Measurements from ENCODE around the gene SEMA4F.

SEMA4F gene

DNA sequence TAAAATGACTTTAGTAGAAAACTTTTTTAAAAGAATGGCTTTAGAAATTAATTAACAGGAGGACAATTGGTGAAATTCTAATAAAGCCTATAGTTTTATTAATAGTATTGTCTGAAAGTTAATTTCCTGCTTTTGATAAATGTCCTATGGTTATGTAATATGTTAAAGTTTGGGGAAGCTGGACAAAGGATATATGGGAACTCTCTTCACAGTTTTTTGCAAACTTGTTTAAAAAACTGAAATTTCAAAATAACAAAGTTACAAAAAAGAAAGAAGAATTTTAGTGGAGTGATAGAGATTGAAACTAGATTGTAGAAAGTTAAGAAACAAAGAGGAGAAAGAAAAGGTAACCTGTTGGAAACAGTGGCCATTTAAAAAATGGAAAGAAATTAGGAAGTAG is 67.3 kb downstream of the SEMA4F start:
- no peaks in the 10 kb centered on the region for H3K79me2 ChIP-seq (ENCODE audit: insufficient read depth, low read length)
- H4K20me1 ChIP-seq (ENCODE audit: low read depth, low read length): no peaks in the 10 kb centered on the region
- H3F3A ChIP-seq (ENCODE audit: insufficient read depth): no peaks in the 10 kb centered on the region
- H3K27ac ChIP-seq (ENCODE audit: low read depth, low read length): no peak overlapping the region
- no peaks in the 10 kb centered on the region for H3K27me3 ChIP-seq (ENCODE audit: low read length)
- H3K9me3 ChIP-seq (ENCODE audit: insufficient read depth, low read length): no peaks in the 10 kb centered on the region
- no peaks in the 10 kb centered on the region for H3K36me3 ChIP-seq (ENCODE audit: low read length)
- no peak overlapping the region for H2AFZ ChIP-seq (ENCODE audit: low read depth, low read length, severe bottlenecking)
- no peak overlapping the region for H3K4me2 ChIP-seq (ENCODE audit: low read depth, low read length, poor library complexity, severe bottlenecking)
- H3K4me3 ChIP-seq (ENCODE audit: insufficient read depth, low read length, poor library complexity, severe bottlenecking): no peak overlapping the region
- H3K9me2 ChIP-seq (replicated peaks; ENCODE audit: insufficient read depth, low read length): no peaks in the 10 kb centered on the region
- no peak for TF ChIP-seq EZH2phosphoT487 (conservative IDR thresholded peaks at IDR 0.05; ENCODE audit: low read length)
- TF ChIP-seq, protein P1, sequence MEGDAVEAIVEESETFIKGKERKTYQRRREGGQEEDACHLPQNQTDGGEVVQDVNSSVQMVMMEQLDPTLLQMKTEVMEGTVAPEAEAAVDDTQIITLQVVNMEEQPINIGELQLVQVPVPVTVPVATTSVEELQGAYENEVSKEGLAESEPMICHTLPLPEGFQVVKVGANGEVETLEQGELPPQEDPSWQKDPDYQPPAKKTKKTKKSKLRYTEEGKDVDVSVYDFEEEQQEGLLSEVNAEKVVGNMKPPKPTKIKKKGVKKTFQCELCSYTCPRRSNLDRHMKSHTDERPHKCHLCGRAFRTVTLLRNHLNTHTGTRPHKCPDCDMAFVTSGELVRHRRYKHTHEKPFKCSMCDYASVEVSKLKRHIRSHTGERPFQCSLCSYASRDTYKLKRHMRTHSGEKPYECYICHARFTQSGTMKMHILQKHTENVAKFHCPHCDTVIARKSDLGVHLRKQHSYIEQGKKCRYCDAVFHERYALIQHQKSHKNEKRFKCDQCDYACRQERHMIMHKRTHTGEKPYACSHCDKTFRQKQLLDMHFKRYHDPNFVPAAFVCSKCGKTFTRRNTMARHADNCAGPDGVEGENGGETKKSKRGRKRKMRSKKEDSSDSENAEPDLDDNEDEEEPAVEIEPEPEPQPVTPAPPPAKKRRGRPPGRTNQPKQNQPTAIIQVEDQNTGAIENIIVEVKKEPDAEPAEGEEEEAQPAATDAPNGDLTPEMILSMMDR (IDR thresholded peaks at IDR 0.05; ENCODE audit: insufficient read depth, low read length, poor library complexity, severe bottlenecking): no peak
- no peak overlapping the region for H3K9ac ChIP-seq (ENCODE audit: low read length)

GRCh38 chr2:74724496-74724895 is 70.4 kb downstream of the SEMA4F start:
- no peaks in the 10 kb centered on the region for H3K27me3 ChIP-seq (ENCODE audit: low read length)

GRCh38 chr2:74725287-74725686 is 71.2 kb downstream of the SEMA4F start:
- no peaks in the 10 kb centered on the region for H3K27me3 ChIP-seq (ENCODE audit: low read length)
- H3F3A ChIP-seq (ENCODE audit: insufficient read depth): no peaks in the 10 kb centered on the region
- H4K20me1 ChIP-seq (ENCODE audit: low read depth, low read length): no peaks in the 10 kb centered on the region
- H2AFZ ChIP-seq (ENCODE audit: low read depth, low read length, severe bottlenecking): no peak overlapping the region
- H3K79me2 ChIP-seq (ENCODE audit: insufficient read depth, low read length): no peaks in the 10 kb centered on the region
- H3K4me3 ChIP-seq (ENCODE audit: insufficient read depth, low read length, poor library complexity, severe bottlenecking): no peak overlapping the region
- TF ChIP-seq, protein P1 (IDR thresholded peaks at IDR 0.05; ENCODE audit: insufficient read depth, low read length, poor library complexity, severe bottlenecking): no peak
- no peak for TF ChIP-seq EZH2phosphoT487 (conservative IDR thresholded peaks at IDR 0.05; ENCODE audit: low read length)
- H3K9ac ChIP-seq (ENCODE audit: low read length): no peak overlapping the region
- H3K36me3 ChIP-seq (ENCODE audit: low read length): no peaks in the 10 kb centered on the region
- H3K27ac ChIP-seq (ENCODE audit: low read depth, low read length): no peak overlapping the region
- no peak overlapping the region for H3K4me2 ChIP-seq (ENCODE audit: low read depth, low read length, poor library complexity, severe bottlenecking)
- no peaks in the 10 kb centered on the region for H3K9me3 ChIP-seq (ENCODE audit: insufficient read depth, low read length)
- no peaks in the 10 kb centered on the region for H3K9me2 ChIP-seq (replicated peaks; ENCODE audit: insufficient read depth, low read length)

More at GRCh38 chr2:74724496-74724895, 70.4 kb downstream of the SEMA4F start:
- H3K4me3 ChIP-seq (ENCODE audit: insufficient read depth, low read length, poor library complexity, severe bottlenecking): no peak overlapping the region
- no peaks in the 10 kb centered on the region for H3F3A ChIP-seq (ENCODE audit: insufficient read depth)
- H3K9ac ChIP-seq (ENCODE audit: low read length): no peak overlapping the region
- H3K9me2 ChIP-seq (replicated peaks; ENCODE audit: insufficient read depth, low read length): no peaks in the 10 kb centered on the region
- no peak overlapping the region for H2AFZ ChIP-seq (ENCODE audit: low read depth, low read length, severe bottlenecking)
- no peaks in the 10 kb centered on the region for H3K79me2 ChIP-seq (ENCODE audit: insufficient read depth, low read length)
- H3K4me2 ChIP-seq (ENCODE audit: low read depth, low read length, poor library complexity, severe bottlenecking): no peak overlapping the region
- H4K20me1 ChIP-seq (ENCODE audit: low read depth, low read length): no peaks in the 10 kb centered on the region
- H3K36me3 ChIP-seq (ENCODE audit: low read length): no peaks in the 10 kb centered on the region
- no peak overlapping the region for H3K27ac ChIP-seq (ENCODE audit: low read depth, low read length)
- no peaks in the 10 kb centered on the region for H3K9me3 ChIP-seq (ENCODE audit: insufficient read depth, low read length)
- TF ChIP-seq, protein P1 (IDR thresholded peaks at IDR 0.05; ENCODE audit: insufficient read depth, low read length, poor library complexity, severe bottlenecking): no peak
- no peak for TF ChIP-seq EZH2phosphoT487 (conservative IDR thresholded peaks at IDR 0.05; ENCODE audit: low read length)
